Measurements from ENCODE around the gene STAG1.

STAG1 gene

GRCh38 chr3:136427236-136427635 lies 324.9 kb downstream of the STAG1 start:
- TF ChIP-seq CTCF (conservative IDR thresholded peaks at IDR 0.05), result no peak
- no peak overlapping the region for H3K27ac ChIP-seq

- no peak overlapping the region for H3K27ac ChIP-seq
- TF ChIP-seq CTCF (conservative IDR thresholded peaks at IDR 0.05), result no peak
Observed at GRCh38 chr3:136414476-136414875, 337.7 kb downstream of the STAG1 start.

- no peak overlapping the region for H3K27ac ChIP-seq
- TF ChIP-seq CTCF (conservative IDR thresholded peaks at IDR 0.05), result no peak
Observed at GRCh38 chr3:136412307-136412706, 339.9 kb downstream of the STAG1 start.

- TF ChIP-seq CTCF (conservative IDR thresholded peaks at IDR 0.05), result no peak
- H3K27ac ChIP-seq, result no peak overlapping the region
Observed at GRCh38 chr3:136409549-136409948, 342.6 kb downstream of the STAG1 start.

GRCh38 chr3:136404056-136404455 lies 348.1 kb downstream of the STAG1 start:
- no peak overlapping the region for H3K27ac ChIP-seq
- TF ChIP-seq CTCF (conservative IDR thresholded peaks at IDR 0.05), result no peak

- no peak for TF ChIP-seq CTCF (conservative IDR thresholded peaks at IDR 0.05)
- no peak overlapping the region for H3K27ac ChIP-seq
Observed at GRCh38 chr3:136396916-136397315, 355.3 kb downstream of the STAG1 start.

- no peak for TF ChIP-seq CTCF (conservative IDR thresholded peaks at IDR 0.05)
- H3K27ac ChIP-seq, result peak overlapping the region; percentile 60
Observed at GRCh38 chr3:136390574-136390973, 361.6 kb downstream of the STAG1 start.

- H3K27ac ChIP-seq, result no peak overlapping the region
- no peak for TF ChIP-seq CTCF (conservative IDR thresholded peaks at IDR 0.05)
Observed at GRCh38 chr3:136387031-136387430, 365.1 kb downstream of the STAG1 start.
